ENCODE data around the gene GRIA4.

DNA sequence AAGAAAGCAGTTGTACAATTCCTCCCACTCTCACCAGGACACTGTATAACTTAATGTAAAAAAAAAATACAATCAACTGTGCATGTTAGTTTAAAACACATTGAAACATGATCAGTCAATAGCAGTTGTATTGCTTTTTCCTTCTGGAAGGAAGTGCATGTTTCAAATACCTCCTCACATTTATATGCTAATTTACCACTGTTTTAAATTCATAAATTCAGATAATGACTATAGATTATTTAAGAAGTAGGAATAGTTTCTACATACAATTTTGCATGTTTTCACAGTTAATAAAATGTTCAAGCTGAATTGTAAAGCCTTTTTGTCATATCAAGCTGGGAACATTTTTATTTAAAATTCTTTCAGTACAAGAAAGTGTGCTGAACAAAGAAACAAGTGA is 3.3 kb downstream of the GRIA4 start:
- no peak for TF ChIP-seq EZH2 (IDR thresholded peaks at IDR 0.05; ENCODE audit: borderline replicate concordance, low read length)
- TF ChIP-seq, protein P1, sequence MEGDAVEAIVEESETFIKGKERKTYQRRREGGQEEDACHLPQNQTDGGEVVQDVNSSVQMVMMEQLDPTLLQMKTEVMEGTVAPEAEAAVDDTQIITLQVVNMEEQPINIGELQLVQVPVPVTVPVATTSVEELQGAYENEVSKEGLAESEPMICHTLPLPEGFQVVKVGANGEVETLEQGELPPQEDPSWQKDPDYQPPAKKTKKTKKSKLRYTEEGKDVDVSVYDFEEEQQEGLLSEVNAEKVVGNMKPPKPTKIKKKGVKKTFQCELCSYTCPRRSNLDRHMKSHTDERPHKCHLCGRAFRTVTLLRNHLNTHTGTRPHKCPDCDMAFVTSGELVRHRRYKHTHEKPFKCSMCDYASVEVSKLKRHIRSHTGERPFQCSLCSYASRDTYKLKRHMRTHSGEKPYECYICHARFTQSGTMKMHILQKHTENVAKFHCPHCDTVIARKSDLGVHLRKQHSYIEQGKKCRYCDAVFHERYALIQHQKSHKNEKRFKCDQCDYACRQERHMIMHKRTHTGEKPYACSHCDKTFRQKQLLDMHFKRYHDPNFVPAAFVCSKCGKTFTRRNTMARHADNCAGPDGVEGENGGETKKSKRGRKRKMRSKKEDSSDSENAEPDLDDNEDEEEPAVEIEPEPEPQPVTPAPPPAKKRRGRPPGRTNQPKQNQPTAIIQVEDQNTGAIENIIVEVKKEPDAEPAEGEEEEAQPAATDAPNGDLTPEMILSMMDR (conservative IDR thresholded peaks at IDR 0.05 in 1 of 2, IDR thresholded peaks at IDR 0.05 in 1 of 2; ENCODE audit: extremely low read depth in 1 of 2, insufficient read depth in 1 of 2, low read depth in 1 of 2, low read length in 2 of 2): no peak

Data from mammary epithelial cell (primary cell).